Fibroblast of villous mesenchyme (primary cell): Measurements from ENCODE around the gene GRIK4. TPM values are rescaled to one million over a fixed set of nuclear protein-coding genes. Genes with fewer than 3 reads are reported as not detected.
"Not testable (repeated sequence)": the region's sequence is repeated elsewhere in the genome, so short reads cannot be mapped to it uniquely, and the experiment has no call there.

Experiments used
- DNase-seq: peaks from one replicate; pipeline ENCODE4 v3.0.0-alpha.2; 2010; ENCODE audit warnings: low read depth
- H3K4me3 ChIP-seq: 2 replicates; pipeline ENCODE4 v1.5.1; 2011; ENCODE audit warnings: low read depth, mild to moderate bottlenecking, low read length
- total RNA-seq: library from RNA; depleted of rRNA; stranded (reverse); fragments of >200 nt; gene quantifications from 2 replicates; pipeline ENCODE4 v1.2.3, GENCODE V29; 2012
- TF ChIP-seq, protein P1 (sequence below): IDR thresholded peaks from 2 replicates; pipeline ENCODE4 v1.5.1; 2012; ENCODE audit warnings: low read depth, mild to moderate bottlenecking, low read length; ENCODE audit not compliant: insufficient read depth

GRIK4 gene
- total RNA-seq, 1 donor = under 0.01 TPM

- H3K4me3 ChIP-seq = no peak overlapping the region
- TF ChIP-seq, protein P1, sequence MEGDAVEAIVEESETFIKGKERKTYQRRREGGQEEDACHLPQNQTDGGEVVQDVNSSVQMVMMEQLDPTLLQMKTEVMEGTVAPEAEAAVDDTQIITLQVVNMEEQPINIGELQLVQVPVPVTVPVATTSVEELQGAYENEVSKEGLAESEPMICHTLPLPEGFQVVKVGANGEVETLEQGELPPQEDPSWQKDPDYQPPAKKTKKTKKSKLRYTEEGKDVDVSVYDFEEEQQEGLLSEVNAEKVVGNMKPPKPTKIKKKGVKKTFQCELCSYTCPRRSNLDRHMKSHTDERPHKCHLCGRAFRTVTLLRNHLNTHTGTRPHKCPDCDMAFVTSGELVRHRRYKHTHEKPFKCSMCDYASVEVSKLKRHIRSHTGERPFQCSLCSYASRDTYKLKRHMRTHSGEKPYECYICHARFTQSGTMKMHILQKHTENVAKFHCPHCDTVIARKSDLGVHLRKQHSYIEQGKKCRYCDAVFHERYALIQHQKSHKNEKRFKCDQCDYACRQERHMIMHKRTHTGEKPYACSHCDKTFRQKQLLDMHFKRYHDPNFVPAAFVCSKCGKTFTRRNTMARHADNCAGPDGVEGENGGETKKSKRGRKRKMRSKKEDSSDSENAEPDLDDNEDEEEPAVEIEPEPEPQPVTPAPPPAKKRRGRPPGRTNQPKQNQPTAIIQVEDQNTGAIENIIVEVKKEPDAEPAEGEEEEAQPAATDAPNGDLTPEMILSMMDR = no peak
- no peak for DNase-seq
Observed at GRCh38 chr11:120615391-120615790, 103.8 kb downstream of the GRIK4 start.

- DNase-seq = no peak
Observed at GRCh38 chr11:120618399-120618798, 106.9 kb downstream of the GRIK4 start.

DNA sequence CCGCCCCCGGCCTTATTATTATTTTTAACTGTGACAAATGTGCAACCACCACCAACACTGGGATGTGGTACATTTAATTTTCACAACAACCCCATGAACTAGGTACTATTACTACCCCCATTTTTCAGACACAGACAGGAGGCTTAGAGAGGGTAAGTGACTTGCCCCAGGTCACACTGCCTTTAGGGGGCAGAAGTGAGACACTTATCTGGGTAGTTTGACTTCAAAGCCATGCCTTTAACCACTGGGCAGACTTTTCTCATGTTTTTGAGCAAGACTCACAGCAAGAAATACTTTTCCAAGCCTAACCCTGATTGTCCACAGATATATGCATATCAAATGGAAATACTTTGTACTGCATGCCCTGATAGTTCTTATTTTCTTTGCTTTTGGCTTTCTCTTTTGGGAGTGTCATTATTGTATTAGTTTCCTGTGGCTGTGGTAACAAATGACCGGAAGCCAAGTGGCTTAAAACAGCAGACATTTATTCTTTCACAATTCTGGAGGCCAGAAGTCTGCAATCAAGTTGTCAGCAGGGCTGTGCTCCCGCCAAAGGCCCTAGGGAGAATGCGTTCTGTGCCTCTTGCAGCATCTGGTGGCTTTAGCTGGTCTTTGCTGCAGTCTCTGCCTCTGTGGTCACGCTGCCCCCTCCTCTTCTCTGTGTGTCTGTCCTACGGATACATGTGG, 110.8 kb downstream of the GRIK4 start:
- H3K4me3 ChIP-seq = no peak overlapping the region
- TF ChIP-seq, protein P1 = peak; percentile 19
- no peak for DNase-seq

More at GRCh38 chr11:120618399-120618798, 106.9 kb downstream of the GRIK4 start:
- TF ChIP-seq, protein P1 = no peak
- no peak overlapping the region for H3K4me3 ChIP-seq

DNA sequence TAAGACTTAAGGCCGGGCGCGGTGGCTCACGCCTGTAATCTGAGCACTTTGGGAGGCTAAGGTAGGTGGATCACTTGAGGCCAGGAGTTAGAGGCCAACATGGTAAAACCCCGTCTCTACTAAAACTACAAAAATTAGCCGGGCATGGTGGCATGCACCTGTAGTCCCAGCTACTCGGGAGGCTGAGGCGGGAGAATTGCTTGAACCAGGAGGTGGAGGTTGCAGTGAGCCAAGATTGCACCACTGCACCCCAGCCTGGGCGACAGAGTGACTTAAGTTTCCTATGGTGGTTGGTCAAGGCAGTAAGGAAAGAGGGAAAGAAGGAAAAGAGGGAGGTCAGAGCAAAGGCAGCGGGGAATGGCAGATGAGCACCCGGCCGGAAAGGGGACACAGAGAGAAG, 113.4 kb downstream of the GRIK4 start:
- not testable (repeated sequence) for DNase-seq, H3K4me3 ChIP-seq

- no peak overlapping the region for H3K4me3 ChIP-seq
- DNase-seq = no peak
- TF ChIP-seq, protein P1 = no peak
Observed at GRCh38 chr11:120625565-120625964, 114.0 kb downstream of the GRIK4 start.

DNA sequence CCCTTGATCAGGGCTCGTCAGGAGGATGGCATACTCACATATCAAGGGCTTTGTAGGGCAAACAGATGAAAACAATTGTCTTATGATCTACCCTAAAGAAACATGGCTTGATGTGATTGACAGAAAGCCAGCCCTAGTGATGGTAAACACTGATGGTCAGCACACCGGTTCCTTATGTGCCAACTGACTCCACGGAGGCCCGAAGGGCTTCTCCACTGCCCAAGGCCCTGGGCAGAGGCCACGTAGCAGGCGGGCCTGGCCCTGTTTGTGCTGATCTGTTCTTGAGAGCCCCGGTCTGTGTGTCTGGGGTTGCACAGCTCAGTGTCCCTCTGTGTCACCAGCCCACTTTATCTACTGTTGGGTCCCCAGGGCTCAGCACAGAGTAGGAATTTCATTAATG, 115.2 kb downstream of the GRIK4 start:
- DNase-seq = no peak
- no peak overlapping the region for H3K4me3 ChIP-seq
- TF ChIP-seq, protein P1 = no peak

DNA sequence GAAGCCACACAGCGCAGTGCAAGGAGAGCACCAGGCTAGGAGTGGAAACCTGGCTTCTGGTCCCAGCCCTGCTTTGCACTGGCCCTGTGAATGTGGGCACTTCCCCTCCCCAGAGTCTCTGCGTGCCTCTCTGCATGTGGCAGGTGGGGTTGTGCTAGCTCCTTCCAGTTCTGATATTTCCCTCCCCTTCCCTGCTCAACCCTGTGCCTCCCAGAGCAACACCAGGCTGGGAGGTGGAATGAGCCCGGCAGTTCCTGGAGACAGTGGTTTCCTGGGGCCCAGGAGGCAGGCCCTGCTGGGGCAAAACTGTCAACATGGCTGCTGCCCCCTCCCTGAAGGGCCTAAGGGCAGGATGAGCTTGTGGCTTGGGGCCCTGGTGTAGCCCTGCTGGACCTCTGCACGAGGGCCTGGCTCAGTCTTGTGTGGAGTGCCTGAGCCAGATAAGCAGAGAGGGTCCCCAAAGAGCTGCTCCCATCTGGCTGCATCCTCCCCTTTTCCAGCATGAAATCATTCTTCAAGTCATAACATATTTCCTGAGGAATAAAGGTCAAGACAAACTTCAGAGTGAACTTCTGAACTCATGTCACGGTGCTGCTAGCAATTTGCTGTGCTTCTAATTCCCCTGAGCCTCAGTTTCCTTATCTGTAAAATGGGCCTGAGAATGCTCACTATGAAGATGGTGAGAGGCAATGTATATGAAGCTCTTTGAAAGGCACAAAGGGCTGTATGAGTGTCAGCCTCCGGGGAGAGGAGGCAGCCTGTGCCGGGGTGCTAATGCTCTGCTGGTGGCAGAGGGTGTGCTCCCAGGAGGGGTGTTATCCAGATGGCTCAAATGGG, 116.0 kb downstream of the GRIK4 start:
- no peak overlapping the region for H3K4me3 ChIP-seq
- TF ChIP-seq, protein P1 = no peak
- no peak for DNase-seq
